Parathyroid adenoma (tissue), 2 donors: Measurements from ENCODE around the gene MASTL.
A peak's percentile ranks its signal among the peaks of the same experiment; 100 is the strongest.

ENCODE experiments used
- H2AFZ ChIP-seq: fragments of 300-600 bp; sonication (generic); one replicate; pipeline ENCODE4 v1.7.0; 2017; ENCODE audit warnings: antibody characterized with exemption, mild to moderate bottlenecking
- H3K27ac ChIP-seq: fragments of 300-600 bp; sonication (generic); one replicate; pipeline ENCODE4 v1.7.0; 2017
- H3K27me3 ChIP-seq: fragments of 300-600 bp; sonication (generic); one replicate; pipeline ENCODE4 v1.7.0; 2017; ENCODE audit warnings: low read length; ENCODE audit not compliant: control insufficient read depth, insufficient read depth
- H3K36me3 ChIP-seq: fragments of 300-600 bp; sonication (generic); one replicate; pipeline ENCODE4 v1.7.0; 2017; ENCODE audit warnings: low read length; ENCODE audit not compliant: control insufficient read depth, insufficient read depth
- H3K4me1 ChIP-seq: fragments of 300-600 bp; sonication (generic); one replicate; pipeline ENCODE4 v1.7.0; 2017; ENCODE audit warnings: control low read depth
- H3K4me2 ChIP-seq: fragments of 300-600 bp; sonication (generic); one replicate; pipeline ENCODE4 v1.7.0; 2017; ENCODE audit warnings: low read length
- H3K4me3 ChIP-seq: fragments of 300-600 bp; sonication (generic); one replicate; pipeline ENCODE4 v1.7.0; 2017; ENCODE audit warnings: low read depth, low read length
- H3K79me2 ChIP-seq: fragments of 300-600 bp; sonication (generic); one replicate; pipeline ENCODE4 v1.7.0; 2017; ENCODE audit warnings: control low read depth
- H3K9ac ChIP-seq: fragments of 300-600 bp; sonication (generic); one replicate; pipeline ENCODE4 v1.7.0; 2017; ENCODE audit warnings: mild to moderate bottlenecking
- H3K9me3 ChIP-seq: fragments of 300-600 bp; sonication (generic); one replicate; pipeline ENCODE4 v1.7.0; 2017; ENCODE audit warnings: low read length; ENCODE audit not compliant: control insufficient read depth
- CTCF ChIP-seq: fragments of 300-600 bp; sonication (generic); IDR thresholded peaks from one replicate; pipeline ENCODE4 v1.7.0; 2017; ENCODE audit warnings: antibody characterized with exemption, mild to moderate bottlenecking
- donor health status: primary hyperparathyroidism.

Gene MASTL

GRCh38 chr10:27188259-27188658 lies 33.1 kb downstream of the MASTL start:
- Histone ChIP-seq H3K79me2 (no peaks in the 10 kb centered on the region), H3K27ac (no peak overlapping the region), H2AFZ (no peak overlapping the region), H3K4me1 (no peaks in the 10 kb centered on the region), H3K4me3 (no peak overlapping the region), H3K4me2 (no peak overlapping the region), H3K9me3 (no peaks in the 10 kb centered on the region), H3K27me3 (no peaks in the 10 kb centered on the region), H3K9ac (no peak overlapping the region), H3K36me3 (no peaks in the 10 kb centered on the region)
- TF ChIP-seq CTCF: no peak

- no peak overlapping the region for H3K4me3 ChIP-seq
- H3K27me3 ChIP-seq: no peaks in the 10 kb centered on the region
- H3K9ac ChIP-seq: no peak overlapping the region
- no peaks in the 10 kb centered on the region for H3K4me1 ChIP-seq
- no peaks in the 10 kb centered on the region for H3K36me3 ChIP-seq
- H3K4me2 ChIP-seq: no peak overlapping the region
- H3K79me2 ChIP-seq: no peaks in the 10 kb centered on the region
- no peak overlapping the region for H3K27ac ChIP-seq
- TF ChIP-seq CTCF: no peak
- H2AFZ ChIP-seq: no peak overlapping the region
- H3K9me3 ChIP-seq: no peaks in the 10 kb centered on the region
Measured at GRCh38 chr10:27188897-27189296, 33.7 kb downstream of the MASTL start.

GRCh38 chr10:27190508-27190907 lies 35.4 kb downstream of the MASTL start:
- H3K4me2 ChIP-seq: no peak overlapping the region
- H3K9me3 ChIP-seq: no peaks in the 10 kb centered on the region
- no peak overlapping the region for H3K4me3 ChIP-seq
- H3K4me1 ChIP-seq: no peaks in the 10 kb centered on the region
- no peaks in the 10 kb centered on the region for H3K36me3 ChIP-seq
- TF ChIP-seq CTCF: no peak
- H3K27me3 ChIP-seq: no peaks in the 10 kb centered on the region
- H3K79me2 ChIP-seq: no peaks in the 10 kb centered on the region
- H2AFZ ChIP-seq: no peak overlapping the region
- H3K9ac ChIP-seq: no peak overlapping the region
- no peak overlapping the region for H3K27ac ChIP-seq

- Histone ChIP-seq H3K36me3 (no peaks in the 10 kb centered on the region), H2AFZ (no peak overlapping the region), H3K27ac (no peak overlapping the region), H3K4me3 (no peak overlapping the region), H3K9ac (no peak overlapping the region), H3K9me3 (no peaks in the 10 kb centered on the region), H3K27me3 (no peaks in the 10 kb centered on the region), H3K4me2 (no peak overlapping the region), H3K79me2 (no peaks in the 10 kb centered on the region), H3K4me1 (no peaks in the 10 kb centered on the region)
- no peak for TF ChIP-seq CTCF
Measured at GRCh38 chr10:27192284-27192683, 37.1 kb downstream of the MASTL start.

- no peaks in the 10 kb centered on the region for H3K36me3 ChIP-seq
- no peak overlapping the region for H3K4me2 ChIP-seq
- no peak overlapping the region for H2AFZ ChIP-seq
- no peaks in the 10 kb centered on the region for H3K79me2 ChIP-seq
- H3K9ac ChIP-seq: no peak overlapping the region
- no peak overlapping the region for H3K4me3 ChIP-seq
- no peaks in the 10 kb centered on the region for H3K27me3 ChIP-seq
- H3K9me3 ChIP-seq: no peaks in the 10 kb centered on the region
- H3K27ac ChIP-seq: peak overlapping the region; percentile 52
- no peak for TF ChIP-seq CTCF
- H3K4me1 ChIP-seq: peaks cover 7% of the 10 kb centered on the region
Measured at GRCh38 chr10:27197980-27198620, 42.9 kb downstream of the MASTL start.
